Activated B cell treated with CpG ODN at 0.5 μM for 24 hours (primary cell): Measurements from ENCODE around the gene HOXC12. TPM values are rescaled to one million over a fixed set of nuclear protein-coding genes. Genes with fewer than 3 reads are reported as not detected.

ENCODE experiments used
- ATAC-seq: fragments of 200-7000 bp; cut with Tn5 transposase; one replicate; pipeline ENCODE4 v1.10.0; 2021; ENCODE audit warnings: low read depth, mild to moderate bottlenecking, moderate library complexity
- CTCF ChIA-PET: fragments of 350-600 bp; sonication (Branson Sonifier 250); formaldehyde crosslinking; loops from one replicate; lab custom pipeline; 2021; ENCODE audit warnings: antibody characterized with exemption; lab: Charles Lee
- POLR2A ChIA-PET: fragments of 350-600 bp; sonication (Branson Sonifier 250); formaldehyde crosslinking; loops from one replicate; lab custom pipeline; 2021; ENCODE audit warnings: antibody characterized with exemption; lab: Charles Lee
- DNase-seq: peaks from one replicate; pipeline ENCODE4 v3.0.0; 2022
- H3K27ac Mint-ChIP-seq: one replicate; pipeline ENCODE4 v1.8.0; 2020; ENCODE audit warnings: mixed read lengths
- H3K27me3 Mint-ChIP-seq: one replicate; pipeline ENCODE4 v1.8.0; 2021; ENCODE audit warnings: mixed read lengths
- H3K36me3 Mint-ChIP-seq: one replicate; pipeline ENCODE4 v1.8.0; 2021; ENCODE audit warnings: low read depth, mixed read lengths
- H3K4me1 Mint-ChIP-seq: one replicate; pipeline ENCODE4 v1.8.0; 2021; ENCODE audit warnings: mixed read lengths
- H3K4me3 Mint-ChIP-seq: one replicate; pipeline ENCODE4 v1.8.0; 2020; ENCODE audit warnings: mild to moderate bottlenecking, mixed read lengths
- H3K9me3 Mint-ChIP-seq: one replicate; pipeline ENCODE4 v1.8.0; 2020; ENCODE audit warnings: mixed read lengths
- CTCF ChIP-seq: fragments of 200-600 bp; IDR thresholded peaks from one replicate; pipeline ENCODE4 v1.8.0; 2022; ENCODE audit warnings: antibody characterized with exemption, mild to moderate bottlenecking
- intact Hi-C: fragments of 100-400 bp; cut with micrococcal nuclease; formaldehyde crosslinking; loops from one replicate; pipeline ENCODE4 v1.15.1; 2024
- total RNA-seq: library from RNA; stranded (reverse); gene quantifications from 2 replicates; pipeline ENCODE4 v1.2.3, GENCODE V29; 2022

Gene HOXC12
- total RNA-seq, 1 donor from 2014 or later = not detected

- ChIA-PET POLR2A (interaction anchor here (0.7 kb wide), 1 partner anchor 17 kb away, joined by 4 read pairs; no protein-coding TSS in a partner anchor), CTCF (interaction anchor here (1.2 to 2.6 kb wide), 2 partner anchors 201 to 207 kb away, joined by 3 to 11 read pairs; no protein-coding TSS in a partner anchor)
- no peaks in the 10 kb centered on the region for H3K9me3 Mint-ChIP-seq
- H3K36me3 Mint-ChIP-seq = peaks cover 1% of the 10 kb centered on the region
- H3K27me3 Mint-ChIP-seq = peaks cover 78% of the 10 kb centered on the region
- H3K27ac Mint-ChIP-seq = peak within 1 kb of the TSS; percentile 24
- DNase-seq (no peak), ATAC-seq (no peak)
- H3K4me1 Mint-ChIP-seq = peaks cover 21% of the 10 kb centered on the region
- intact Hi-C loops = loop anchor here (10.0 kb wide), 2 partner anchors 246 to 394 kb away; partner anchors contain the start of gene CISTR
- no peak for TF ChIP-seq CTCF
- no peak within 1 kb of the TSS for H3K4me3 Mint-ChIP-seq
Measured at GRCh38 chr12:54000116-54001114, 45.7 kb downstream of the HOXC12 start, which contains the start of gene HOXC9. Gene HOXC9 (plus strand): TSS chr12:54000161. CDS start chr12:54000189, 28 bp downstream.

- Mint-ChIP-seq H3K27ac (no peak overlapping the region), H3K4me1 (peaks cover 21% of the 10 kb centered on the region), H3K36me3 (no peaks in the 10 kb centered on the region), H3K9me3 (no peaks in the 10 kb centered on the region), H3K27me3 (peaks cover 78% of the 10 kb centered on the region), H3K4me3 (no peak overlapping the region)
- ChIA-PET POLR2A (no interaction called here), CTCF (no interaction called here)
- TF ChIP-seq CTCF = no peak
- DNase-seq (no peak), ATAC-seq (no peak)
- intact Hi-C loops = loop anchor here (10.0 kb wide), 2 partner anchors 247 to 393 kb away; partner anchors contain the start of gene CISTR
Measured at GRCh38 chr12:54001283-54002187, 46.8 kb downstream of the HOXC12 start.

- H3K9me3 Mint-ChIP-seq = no peaks in the 10 kb centered on the region
- peaks cover 21% of the 10 kb centered on the region for H3K4me1 Mint-ChIP-seq
- TF ChIP-seq CTCF = no peak
- intact Hi-C loops = loop anchor here (10.0 kb wide), 2 partner anchors 248 to 392 kb away; partner anchors contain the start of gene CISTR
- no peaks in the 10 kb centered on the region for H3K36me3 Mint-ChIP-seq
- CTCF ChIA-PET = interaction anchor here (7.4 kb wide), 1 partner anchor 190 kb away, joined by 78 read pairs; the partner anchor contains the start of gene SMUG1
- DNase-seq (no peak), ATAC-seq (no peak)
- no peak overlapping the region for H3K4me3 Mint-ChIP-seq
- POLR2A ChIA-PET = no interaction called here
- H3K27me3 Mint-ChIP-seq = peaks cover 79% of the 10 kb centered on the region
- no peak overlapping the region for H3K27ac Mint-ChIP-seq
Measured at GRCh38 chr12:54002278-54002914, 47.7 kb downstream of the HOXC12 start.

- DNase-seq (no peak), ATAC-seq (no peak)
- CTCF ChIA-PET = interaction anchor here (7.4 kb wide), 1 partner anchor 189 kb away, joined by 78 read pairs; the partner anchor contains the start of gene SMUG1
- POLR2A ChIA-PET = interaction anchor here (0.6 kb wide), 1 partner anchor 558 kb away, joined by 3 read pairs; no protein-coding TSS in a partner anchor
- no peak for TF ChIP-seq CTCF
- no peak overlapping the region for H3K4me3 Mint-ChIP-seq
- H3K4me1 Mint-ChIP-seq = peaks cover 18% of the 10 kb centered on the region
- H3K27ac Mint-ChIP-seq = no peak overlapping the region
- H3K9me3 Mint-ChIP-seq = no peaks in the 10 kb centered on the region
- no peaks in the 10 kb centered on the region for H3K36me3 Mint-ChIP-seq
- H3K27me3 Mint-ChIP-seq = peaks cover 77% of the 10 kb centered on the region
- intact Hi-C loops = loop anchor here (10.0 kb wide), 2 partner anchors 248 to 392 kb away; partner anchors contain the start of gene CISTR
Measured at GRCh38 chr12:54002915-54003389, 48.2 kb downstream of the HOXC12 start.
